ENCODE results near the gene ABCC6.
"Not testable (repeated sequence)": the region's sequence is repeated elsewhere in the genome, so short reads cannot be mapped to it uniquely, and the experiment has no call there.

The ABCC6 gene

DNA sequence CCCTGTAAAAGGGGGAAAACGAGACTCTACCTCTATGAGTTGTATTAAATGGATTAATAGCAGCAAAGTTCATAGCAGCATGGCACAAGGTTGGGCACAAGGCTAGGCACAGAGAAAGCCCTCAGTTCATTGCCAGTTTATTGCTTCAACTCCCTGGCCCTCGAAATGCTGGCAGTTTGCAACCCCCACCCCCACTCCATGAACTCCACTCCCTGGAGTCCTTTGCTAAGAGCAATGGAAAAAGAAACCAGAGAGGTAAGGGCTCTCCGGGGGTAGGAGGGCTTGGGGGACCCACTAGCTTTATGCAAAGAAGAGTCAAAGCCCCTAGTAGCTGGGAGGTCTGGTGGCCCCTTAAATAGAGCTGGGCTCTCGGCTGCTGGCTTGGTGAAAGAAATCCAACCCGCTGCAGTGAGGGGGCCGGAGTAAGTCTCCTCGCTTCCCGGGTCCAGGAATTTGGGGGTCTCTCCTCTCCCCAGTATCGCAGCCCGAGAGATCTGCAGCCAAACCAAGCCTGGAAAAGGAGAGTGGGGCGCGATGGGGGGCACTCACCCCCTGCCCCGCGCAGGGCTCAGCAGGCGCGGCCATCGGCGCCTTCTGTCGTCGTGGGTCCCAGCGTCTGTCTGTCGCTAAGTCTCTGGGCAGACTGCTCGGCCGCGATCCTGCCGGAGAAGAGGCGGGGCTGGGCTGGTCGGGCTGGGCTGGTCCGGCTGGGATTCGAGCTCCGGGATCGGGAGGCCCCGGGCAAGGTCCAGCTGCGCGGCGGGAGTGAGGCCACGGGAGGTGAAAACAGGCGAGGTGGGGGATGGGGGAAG lies at the start of gene ABCC6:
Gene ABCC6 (minus strand): TSS at position 645 of the 812 bp plus-strand sequence. CDS start 60 bp downstream, at position 585.
- not testable (repeated sequence) for DNase-seq (ENCODE audit: low read depth in 2 of 2)

GRCh38 chr16:16272573-16273221 lies 49.4 kb upstream of the ABCC6 start:
- not testable (repeated sequence) for DNase-seq (ENCODE audit: low read depth in 2 of 2)

- not testable (repeated sequence) for DNase-seq (ENCODE audit: low read depth in 2 of 2)
These were observed 48.4 kb upstream of the ABCC6 start for GRCh38 chr16:16271658-16272057.

- DNase-seq (ENCODE audit: low read depth in 2 of 2) = not testable (repeated sequence)
These were observed 45.0 kb upstream of the ABCC6 start for GRCh38 chr16:16268185-16268808.

DNA sequence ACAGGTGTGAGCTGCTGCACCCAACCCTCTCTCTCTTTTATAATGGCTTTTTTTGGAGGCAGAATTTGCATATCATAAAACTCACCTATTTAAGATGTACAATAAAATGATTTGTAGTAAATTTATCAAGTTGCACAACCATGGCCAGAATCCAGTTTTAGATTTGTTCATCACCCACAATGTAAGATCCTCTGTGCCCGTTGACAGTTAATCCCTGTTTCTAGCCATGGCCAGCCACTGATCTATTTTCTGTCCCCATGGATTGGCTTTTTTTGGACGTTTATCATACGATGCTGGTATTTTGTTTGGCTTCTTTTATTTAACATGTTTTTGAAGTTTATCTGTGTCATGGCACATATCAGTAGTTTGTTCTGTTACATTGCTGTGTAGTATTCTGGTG lies 44.4 kb upstream of the ABCC6 start:
- not testable (repeated sequence) for DNase-seq (ENCODE audit: low read depth in 2 of 2)

DNA sequence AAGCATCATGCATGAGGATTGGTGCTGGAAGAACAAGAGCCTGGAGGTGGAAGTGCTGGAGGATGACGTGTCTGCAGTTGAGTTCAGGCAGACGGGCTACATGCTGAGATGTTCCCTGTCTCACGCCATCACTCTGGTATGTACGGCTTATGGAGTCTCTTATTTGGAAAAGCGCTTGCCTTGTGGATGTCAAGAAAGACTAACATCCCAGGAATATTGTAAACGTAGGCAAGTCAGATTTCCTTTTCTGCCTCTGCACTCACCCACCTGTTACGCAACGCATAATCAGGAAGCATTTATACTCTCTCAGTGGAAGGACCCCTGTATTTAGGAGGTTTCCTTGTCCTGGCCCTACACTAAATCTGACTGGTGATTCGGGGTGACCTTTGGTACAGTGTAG lies 41.8 kb upstream of the ABCC6 start:
- DNase-seq (ENCODE audit: low read depth in 2 of 2) = not testable (repeated sequence)

DNA sequence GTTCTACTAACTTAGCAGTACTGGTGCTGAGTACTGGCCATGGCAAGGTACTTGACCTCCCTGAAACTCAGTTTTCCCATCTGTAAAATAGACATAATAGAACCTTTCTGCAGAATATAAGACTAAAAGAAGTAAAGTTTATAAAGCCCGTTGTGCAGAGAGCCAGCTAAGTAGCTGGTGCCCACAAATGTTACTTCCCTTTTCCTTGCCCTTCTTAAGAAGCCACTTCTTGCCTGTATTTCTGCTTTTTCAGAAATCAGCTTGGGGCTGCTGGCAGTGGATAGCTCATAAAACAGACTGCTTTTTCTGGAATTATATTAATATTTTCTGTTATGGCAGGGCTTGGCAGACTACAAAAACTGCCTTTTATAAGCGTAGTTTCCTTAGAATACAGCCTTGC lies 40.7 kb upstream of the ABCC6 start:
- not testable (repeated sequence) for DNase-seq (ENCODE audit: low read depth in 2 of 2)

- not testable (repeated sequence) for DNase-seq (ENCODE audit: low read depth in 2 of 2)
These were observed 39.8 kb upstream of the ABCC6 start for GRCh38 chr16:16262954-16263555.

- DNase-seq (ENCODE audit: low read depth in 2 of 2) = not testable (repeated sequence)
These were observed 36.7 kb upstream of the ABCC6 start for GRCh38 chr16:16259971-16260370.

DNA sequence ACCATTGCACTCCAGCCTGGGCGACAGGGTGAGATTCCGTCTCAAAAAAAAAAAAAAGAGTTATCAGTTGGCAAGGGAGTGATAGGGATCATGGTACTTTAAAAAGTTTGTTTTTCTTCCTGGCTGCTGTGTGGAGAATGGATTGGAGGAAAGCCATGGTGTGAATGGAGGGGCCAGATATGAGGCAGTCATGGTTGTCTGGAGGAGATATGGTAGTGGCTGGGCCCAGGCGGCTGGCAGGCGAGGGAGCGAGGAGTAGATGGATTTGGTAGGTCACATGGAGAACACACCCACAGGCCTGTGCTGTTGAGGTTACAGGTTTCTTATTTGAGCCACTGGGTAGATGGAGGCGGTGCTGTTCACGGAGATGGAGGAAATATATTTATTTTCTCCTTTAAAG lies 35.5 kb upstream of the ABCC6 start:
- DNase-seq (ENCODE audit: low read depth in 2 of 2) = not testable (repeated sequence)

- not testable (repeated sequence) for DNase-seq (ENCODE audit: low read depth in 2 of 2)
These were observed 34.1 kb upstream of the ABCC6 start for GRCh38 chr16:16257301-16257923.

DNA sequence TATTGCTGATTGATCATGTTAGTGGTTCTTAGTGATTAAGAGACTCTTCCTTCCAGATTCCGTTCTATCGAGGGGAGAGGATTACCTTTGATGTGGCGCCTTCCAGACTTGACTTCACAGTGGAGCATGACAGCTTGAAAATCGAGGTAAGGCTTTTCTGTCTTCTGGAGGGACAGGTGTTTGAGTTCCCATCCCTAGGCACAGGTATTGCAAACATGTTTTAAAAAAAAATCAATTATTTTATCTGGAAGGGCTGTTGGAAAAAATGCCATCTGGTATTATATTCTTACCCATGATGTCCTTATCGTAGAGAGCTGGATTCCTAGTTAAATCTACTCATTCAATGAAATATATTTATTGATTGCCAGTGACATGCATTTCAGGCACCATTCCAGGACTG lies 29.1 kb upstream of the ABCC6 start:
- not testable (repeated sequence) for DNase-seq (ENCODE audit: low read depth in 2 of 2)

DNA sequence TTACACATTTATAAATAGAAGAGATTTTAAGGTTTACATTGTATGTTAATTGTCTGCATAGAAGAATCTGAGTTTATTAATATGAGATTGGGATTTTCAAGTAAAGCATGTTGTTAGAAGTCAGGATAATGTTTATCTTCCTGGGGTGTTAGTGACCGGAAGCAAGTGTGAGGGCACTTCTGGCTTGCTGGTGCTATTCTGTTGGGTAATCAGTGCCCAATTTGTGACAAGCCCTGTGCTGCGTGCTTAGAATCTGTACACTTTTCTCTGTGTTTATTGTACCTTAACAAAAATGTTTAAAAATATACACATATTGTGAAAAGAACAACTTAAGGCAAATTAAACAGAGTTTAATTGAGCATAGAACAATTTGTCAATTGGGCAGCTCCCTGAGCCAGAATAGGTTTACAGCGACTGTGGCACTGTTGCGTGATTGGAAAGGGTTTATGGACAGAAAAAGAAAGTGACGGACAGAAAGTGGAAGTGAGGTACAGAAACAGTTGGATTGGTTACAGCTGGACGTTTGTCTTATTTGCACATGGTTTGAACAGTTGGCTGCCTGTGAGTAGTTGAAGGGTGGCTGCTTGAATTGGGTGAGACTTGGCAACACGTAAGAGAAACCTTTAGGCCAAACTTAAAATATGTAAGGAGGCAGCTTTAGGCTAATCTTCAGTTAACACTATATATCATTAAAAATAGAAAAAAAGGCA lies 26.5 kb upstream of the ABCC6 start:
- DNase-seq (ENCODE audit: low read depth in 2 of 2) = not testable (repeated sequence)

GRCh38 chr16:16247439-16247838 lies 24.1 kb upstream of the ABCC6 start:
- not testable (repeated sequence) for DNase-seq (ENCODE audit: low read depth in 2 of 2)

DNA sequence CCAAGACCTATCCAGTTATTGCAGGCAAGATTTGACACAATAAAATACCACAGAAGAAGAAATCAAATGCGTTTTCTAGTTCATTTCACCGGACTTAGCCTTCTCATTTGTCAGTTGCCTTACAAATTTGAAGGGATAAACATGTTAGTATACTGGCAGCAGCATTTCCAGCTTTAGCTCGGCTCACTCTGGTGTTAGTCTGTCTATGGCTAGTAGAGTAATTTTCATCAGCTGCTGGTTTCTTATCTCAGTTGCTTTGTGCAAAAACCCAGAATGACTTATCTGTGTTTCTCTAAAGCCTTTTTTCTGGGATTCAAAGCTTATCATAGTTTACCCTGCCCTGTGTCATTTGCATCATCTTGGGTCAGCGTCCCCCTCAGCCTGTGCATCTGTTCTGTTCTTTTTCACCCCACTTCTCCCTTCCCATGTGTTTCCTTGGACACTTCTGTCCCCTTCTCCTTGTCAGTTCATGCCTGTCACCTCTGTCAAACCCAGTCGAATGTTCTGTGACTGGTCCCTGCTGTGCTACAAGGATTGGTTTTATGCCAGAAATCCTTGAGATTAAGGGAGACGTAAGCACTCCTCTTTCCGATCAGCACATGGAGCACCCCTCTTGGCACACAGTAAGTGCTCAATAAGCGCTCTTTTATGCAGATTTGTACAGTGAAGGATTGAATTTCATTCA lies 23.4 kb upstream of the ABCC6 start:
- not testable (repeated sequence) for DNase-seq (ENCODE audit: low read depth in 2 of 2)

DNA sequence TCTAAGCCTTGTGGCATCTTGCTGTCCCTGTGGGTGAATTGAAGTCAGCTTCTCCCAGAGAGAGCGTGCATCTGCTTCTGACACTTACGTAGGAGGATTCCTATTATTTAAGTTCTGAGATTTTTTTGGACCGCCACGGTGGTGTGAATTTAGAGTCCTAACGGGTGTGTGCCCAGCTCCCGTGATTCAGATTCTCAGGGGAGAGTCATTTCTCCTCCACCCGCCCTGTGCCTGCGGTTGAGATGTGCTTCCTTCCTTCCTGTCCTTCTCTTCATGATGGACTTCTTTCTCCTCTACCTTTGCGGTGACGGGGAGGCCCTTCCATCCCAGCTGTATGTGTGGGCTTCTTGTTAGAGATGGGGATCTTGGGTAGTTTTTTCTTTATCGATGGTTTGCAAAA lies 20.6 kb upstream of the ABCC6 start:
- DNase-seq (ENCODE audit: low read depth in 2 of 2) = not testable (repeated sequence)

DNA sequence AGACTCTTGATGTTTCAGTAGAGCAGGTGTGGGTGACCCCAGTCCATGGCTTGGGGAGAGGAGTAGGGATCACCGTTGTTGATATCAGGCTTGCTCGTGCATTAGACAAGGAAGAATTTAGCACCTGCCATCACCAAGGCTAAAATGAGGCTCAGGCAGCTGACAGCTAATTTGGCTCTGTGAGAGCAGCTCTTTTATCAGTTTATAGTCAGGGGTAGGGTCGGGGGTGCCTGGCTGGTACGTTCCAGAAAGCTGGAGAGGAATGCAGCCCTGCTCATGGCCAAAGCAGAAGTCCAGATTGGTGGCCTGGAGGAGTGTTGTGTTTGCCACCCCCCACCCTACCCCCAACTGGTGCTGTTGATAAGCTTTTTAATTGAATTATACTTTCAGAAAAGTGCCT lies 17.4 kb upstream of the ABCC6 start:
- not testable (repeated sequence) for DNase-seq (ENCODE audit: low read depth in 2 of 2)

DNA sequence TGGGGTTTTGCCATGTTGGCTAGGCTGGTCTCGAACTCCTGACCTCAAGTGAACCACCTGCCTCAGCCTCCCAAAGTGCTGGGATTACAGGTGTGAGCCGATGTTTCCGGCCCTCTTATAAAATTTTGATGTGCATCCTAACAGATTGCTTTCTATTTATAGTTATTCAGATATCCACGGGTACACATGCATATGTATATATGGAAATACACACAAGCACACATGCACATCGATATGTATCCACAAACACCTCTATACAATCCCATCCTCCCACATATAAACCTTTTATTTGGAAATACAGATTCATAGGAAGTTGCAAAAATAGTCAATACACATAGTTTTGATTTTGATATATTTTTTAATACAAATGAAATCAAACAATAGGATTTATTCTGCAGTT lies 14.4 kb upstream of the ABCC6 start:
- DNase-seq (ENCODE audit: low read depth in 2 of 2) = not testable (repeated sequence)

- not testable (repeated sequence) for DNase-seq (ENCODE audit: low read depth in 2 of 2)
These were observed 13.8 kb upstream of the ABCC6 start for GRCh38 chr16:16237071-16237470.

DNA sequence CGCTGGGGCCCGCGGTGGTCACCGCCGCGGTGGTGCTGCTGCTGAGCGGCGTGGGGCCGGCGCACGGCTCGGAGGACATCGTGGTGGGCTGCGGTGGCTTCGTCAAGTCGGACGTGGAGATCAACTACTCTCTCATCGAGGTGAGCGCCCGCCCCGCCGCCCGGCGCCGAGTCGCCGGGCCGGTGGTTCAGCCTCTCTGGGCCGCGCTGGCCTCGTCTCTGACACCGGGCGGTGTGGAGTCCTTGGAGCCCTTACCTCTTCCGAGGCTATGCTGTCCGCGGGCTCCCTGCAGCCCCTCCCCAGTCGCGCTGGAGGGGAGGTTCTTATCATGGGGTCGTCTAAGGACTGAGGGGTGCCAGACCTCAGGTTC lies 9.4 kb upstream of the ABCC6 start:
- DNase-seq (ENCODE audit: low read depth in 2 of 2) = not testable (repeated sequence)
